ENCODE data around the gene H2AZ2.
"Not testable (repeated sequence)": the region's sequence is repeated elsewhere in the genome, so short reads cannot be mapped to it uniquely, and the experiment has no call there.

H2AZ2 gene

DNA sequence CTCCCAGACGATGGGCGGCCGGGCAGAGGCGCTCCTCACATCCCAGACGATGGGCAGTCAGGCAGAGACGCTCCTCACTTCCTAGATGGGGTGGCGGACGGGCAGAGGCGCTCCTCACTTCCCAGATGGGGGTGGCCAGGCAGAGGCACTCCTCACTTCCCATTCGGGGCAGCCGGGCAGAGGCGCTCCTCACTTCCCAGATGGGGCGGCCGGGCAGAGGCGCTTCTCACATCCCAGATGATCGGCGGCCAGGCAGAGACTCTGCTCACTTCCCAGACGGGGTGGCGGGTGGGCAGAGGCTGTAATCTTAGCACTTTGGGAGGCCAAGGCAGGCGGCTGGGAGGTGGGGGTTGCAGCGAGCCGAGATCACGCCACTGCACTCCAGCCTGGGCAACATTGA lies 24.0 kb upstream of the H2AZ2 start:
- not testable (repeated sequence) for DNase-seq (ENCODE audit: low read depth in 4 of 4, low spot score in 1 of 4)

DNA sequence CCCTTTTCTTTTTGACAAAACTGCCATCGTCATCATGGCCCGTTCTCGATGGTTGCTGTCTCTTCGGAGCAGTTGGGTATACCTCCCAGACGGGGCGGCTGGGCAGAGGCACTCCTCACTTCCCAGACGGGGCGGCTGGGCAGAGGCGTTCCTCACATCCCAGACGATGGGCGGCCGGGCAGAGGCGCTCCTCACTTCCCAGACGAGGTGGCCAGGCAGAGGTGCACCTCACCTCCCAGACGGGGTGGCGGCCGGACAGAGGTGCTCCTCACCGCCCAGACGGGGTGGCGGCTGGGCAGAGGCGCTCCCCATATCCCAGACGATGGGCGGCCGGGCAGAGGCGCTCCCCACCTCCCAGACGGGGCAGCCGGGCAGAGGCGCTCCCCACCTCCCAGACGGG lies 22.9 kb upstream of the H2AZ2 start:
- not testable (repeated sequence) for DNase-seq (ENCODE audit: low read depth in 4 of 4, low spot score in 1 of 4)

DNA sequence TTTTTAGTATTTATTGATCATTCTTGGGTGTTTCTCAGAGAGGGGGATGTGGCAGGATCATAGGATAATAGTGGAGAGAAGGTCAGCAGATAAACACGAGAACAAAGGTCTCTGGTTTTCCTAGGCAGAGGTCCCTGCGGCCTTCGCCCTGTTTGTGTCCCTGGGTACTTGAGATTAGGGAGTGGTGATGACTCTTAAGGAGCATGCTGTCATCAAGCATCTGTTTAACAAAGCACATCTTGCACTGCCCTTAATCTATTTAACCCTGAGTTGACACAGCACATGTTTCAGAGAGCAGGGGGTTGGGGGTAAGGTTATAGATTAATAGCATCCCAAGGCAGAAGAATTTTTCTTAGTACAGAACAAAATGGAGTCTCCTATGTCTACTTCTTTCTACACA lies 22.4 kb upstream of the H2AZ2 start:
- DNase-seq (ENCODE audit: low read depth in 4 of 4, low spot score in 1 of 4): not testable (repeated sequence)

DNA sequence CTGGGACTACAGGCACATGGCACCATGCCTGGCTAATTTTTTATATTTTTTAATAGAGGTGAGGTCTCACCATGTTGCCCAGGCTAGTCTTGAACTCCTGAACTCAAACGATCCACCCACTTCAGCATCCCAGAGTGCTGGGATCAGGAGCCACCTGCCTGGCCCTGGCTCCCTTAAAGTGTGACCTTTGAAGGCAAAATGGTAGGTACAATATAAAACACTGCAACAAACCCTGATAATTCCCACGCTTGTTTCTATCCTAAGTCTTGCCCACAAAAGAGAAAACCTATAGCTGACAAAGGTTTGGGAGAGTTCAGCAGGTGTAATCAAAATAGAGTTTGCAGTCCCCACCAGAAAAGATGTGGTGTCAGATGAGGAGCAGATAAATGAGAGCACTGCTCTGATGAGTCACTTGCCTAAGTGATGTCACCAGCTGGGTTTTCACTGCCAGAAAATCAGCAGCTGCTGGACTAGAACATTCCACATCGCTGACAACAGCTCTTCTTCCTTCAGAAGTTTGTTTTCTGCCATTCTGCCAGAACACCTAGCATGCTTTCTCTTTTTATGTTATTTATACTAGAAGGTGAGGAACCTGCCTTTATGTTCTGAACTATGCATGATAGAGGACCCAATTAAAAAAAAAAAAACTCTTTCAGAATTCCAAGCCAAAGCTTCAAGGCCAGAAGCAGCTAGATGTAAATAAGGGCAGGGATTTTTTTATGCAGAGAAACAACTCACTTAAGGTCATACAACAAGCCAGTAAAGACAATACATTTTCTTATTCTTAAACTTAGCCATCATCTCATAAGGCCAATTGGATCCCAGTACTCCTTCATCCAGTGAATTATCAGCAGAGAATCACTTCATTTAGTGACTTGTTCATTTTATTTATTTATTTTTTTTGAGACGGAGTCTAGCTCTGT lies 19.4 kb upstream of the H2AZ2 start:
- DNase-seq (ENCODE audit: low read depth in 4 of 4, low spot score in 1 of 4): no peak

DNA sequence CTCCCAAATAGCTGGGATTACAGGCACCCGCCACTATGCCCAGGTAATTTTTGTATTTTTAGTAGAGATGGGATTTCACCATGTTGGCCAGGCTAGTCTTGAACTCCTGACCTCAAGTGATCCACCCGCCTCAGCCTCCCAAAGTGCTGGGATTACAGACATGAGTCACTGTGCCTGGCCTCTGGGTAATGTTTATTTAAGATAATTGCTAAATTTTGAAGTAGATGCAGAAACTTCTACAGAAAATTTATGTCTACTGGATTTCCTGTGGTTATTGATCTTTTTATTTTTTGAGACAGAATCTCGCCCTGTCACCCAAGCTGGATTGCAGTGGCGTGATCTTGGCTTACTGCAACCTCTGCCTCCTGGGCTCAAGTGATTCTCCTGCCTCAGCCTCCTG lies 14.1 kb upstream of the H2AZ2 start:
- not testable (repeated sequence) for DNase-seq (ENCODE audit: low read depth in 4 of 4, low spot score in 1 of 4)

DNA sequence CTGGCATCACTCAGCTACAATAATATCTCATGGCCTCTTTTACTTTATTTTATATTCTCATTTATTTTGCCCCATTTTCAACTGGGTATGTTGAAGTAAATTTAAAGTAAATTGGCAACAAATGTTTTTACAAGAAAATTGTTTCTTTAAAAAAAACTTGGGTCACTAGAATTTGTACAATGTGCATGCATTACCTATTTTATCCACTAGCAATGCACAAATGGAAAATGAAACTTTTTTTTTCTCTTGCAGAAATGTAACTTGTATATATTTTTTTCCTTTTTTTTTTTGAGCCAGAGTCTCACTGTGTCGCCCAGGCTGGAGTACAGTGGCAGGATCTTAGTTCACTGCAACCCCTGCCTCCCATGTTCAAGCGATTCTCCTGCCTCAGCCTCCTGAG lies 10.3 kb upstream of the H2AZ2 start:
- DNase-seq (ENCODE audit: low read depth in 4 of 4, low spot score in 1 of 4): no peak

DNA sequence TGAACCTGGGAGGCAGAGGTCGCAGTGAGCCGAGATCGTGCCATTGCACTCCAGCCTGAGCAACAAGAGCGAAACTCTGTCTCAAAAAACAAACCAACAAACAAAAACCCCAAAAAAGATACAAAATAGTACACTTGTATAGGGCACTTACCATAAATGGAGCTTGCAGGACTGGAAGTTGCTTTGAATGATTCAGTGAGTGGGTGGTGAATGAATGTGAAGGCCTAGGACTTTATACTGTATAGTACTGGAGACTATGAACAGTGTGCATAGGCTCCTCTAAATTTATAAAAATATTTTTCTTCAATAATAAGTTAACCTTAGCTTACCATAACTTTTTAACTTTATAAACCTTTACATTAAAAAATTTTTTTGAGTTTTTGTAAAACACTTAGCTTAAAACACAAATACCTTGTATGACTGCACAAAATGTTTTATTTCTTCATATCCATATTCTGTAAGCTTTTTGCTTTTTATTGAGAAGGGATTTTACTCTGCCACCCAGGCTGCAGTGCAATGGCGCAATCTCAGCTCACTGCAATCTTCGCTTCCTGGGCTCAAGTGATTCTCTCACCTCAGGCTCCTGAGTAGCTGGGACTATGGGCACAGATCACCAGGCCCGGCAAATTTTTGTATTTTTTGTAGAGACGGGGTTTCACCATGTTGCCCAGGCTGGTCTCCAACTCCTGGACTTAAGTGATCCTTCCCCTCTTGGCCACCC lies 6.9 kb upstream of the H2AZ2 start:
- no peak for DNase-seq (ENCODE audit: low read depth in 4 of 4, low spot score in 1 of 4)

DNA sequence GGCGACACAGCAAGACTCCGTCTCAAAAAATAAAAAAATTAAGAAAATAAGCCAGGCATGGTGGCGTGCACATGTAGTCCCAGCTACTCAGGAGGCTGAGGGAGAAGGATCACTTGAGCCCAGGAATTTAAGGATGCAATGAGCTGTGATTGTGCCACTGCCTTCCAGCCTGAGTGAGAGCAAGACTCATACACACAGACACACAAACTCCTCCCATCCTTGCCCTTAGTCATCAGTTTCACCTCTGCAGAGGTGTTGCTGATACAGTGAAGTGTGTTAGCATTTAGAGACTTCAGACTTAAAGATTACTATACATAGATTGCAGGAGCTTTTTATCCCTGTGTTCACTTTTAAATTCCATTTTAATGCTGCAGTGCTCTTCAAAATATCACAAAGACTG lies 5.5 kb upstream of the H2AZ2 start:
- peak in 1 of 4 experiments; percentile 33 for DNase-seq (ENCODE audit: low read depth in 4 of 4, low spot score in 1 of 4)

DNA sequence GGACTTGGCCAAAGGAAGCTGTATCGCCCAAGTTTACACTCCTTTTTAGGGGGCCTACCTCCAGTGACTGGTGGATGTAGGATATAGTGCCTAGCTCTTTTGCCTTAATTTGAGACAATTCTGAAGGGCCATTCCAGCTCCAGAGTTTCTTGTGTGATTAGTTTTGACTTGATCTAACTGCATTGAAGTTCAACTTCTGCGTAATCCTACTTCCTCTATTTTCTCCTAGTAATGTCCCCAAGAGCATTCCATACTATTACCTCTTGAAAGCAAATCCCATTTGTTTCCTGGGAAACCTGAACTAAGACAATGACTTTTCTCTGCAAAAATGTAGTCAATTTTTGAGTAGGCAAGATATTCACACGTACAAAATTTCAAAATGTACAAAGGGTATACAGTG lies 4.7 kb upstream of the H2AZ2 start:
- DNase-seq (ENCODE audit: low read depth in 4 of 4, low spot score in 1 of 4): no peak

DNA sequence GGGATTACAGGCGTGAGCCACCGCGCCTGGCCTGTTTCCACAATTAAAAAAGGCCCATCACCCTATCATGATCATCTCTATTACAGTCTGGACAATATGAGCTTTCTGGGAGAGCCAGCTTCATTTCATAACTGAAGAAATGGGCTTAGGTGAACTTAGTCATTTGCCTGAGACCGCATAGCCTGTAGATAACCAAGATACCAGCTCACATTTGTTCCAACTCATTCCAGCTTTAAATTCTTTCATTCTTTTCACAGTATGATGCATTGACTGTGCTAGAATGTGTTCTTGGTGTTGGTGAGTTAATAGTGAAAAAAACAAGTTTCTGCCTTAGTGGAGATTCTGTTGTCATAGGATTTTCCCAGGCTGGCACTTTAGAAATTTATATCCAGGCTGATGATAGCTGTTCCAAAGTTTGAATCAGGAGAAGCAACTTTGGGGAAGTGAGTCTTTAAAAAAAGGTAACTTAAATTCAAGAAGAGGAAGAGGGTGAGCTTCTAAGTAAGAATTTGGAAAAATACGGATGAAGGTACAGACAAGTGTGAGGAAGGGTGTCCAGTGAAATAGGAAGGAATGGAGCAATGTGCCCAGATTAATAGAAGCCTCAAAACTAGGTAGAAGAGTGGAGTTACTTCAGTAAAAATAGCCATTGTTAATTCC lies 2.1 kb upstream of the H2AZ2 start:
- no peak for DNase-seq (ENCODE audit: low read depth in 4 of 4, low spot score in 1 of 4)

DNA sequence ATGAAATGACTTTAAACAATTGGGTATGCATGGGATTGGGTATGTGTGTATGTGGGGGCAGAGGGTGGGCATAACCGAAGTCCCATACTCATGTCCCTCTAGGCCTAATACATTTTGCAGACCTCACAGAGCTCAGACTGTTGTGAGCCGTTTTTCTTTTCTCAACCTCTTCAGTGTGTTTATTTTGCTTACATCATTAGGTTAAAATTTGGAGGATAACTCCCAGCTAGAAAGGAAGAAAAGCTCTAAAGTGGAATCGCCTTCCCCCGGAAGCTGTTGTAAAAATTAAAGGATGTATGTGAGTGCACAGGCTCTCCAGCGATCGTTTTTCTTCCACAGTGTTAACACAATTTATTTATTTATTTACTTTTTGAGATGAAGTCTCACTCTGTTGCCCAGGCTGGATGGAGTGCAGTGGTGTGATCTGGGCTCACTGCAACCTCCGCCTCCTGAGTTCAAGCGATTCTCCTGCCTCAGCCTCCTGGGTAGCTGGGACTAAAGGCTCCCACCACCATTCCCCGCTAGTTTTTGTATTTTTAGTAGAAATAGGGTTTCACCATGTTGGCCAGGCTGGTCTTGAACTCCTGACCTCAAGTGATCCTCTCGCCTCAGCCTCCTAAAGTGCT lies 1.5 kb upstream of the H2AZ2 start:
- no peak for DNase-seq (ENCODE audit: low read depth in 4 of 4, low spot score in 1 of 4)

DNA sequence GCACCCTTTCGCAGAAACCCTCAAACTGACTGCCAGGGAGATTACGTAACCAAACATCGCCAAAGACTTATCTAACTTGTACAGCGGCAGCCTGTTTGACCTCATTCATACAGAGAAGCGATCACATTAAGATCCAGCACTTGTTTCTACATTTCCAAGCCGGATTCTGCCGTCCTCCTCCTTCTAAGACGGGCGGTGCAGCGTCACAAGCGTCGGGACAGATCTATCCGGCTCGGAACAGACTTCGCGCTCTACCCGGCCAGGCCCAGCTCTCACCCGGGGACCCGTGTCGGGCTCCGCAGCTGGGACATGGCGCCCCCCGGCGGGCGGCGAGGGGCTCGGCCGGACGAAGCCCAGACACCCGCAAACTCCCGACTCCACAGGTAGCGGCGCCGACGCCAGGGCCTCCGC lies 373 bp downstream of the H2AZ2 start:
- DNase-seq (ENCODE audit: low read depth in 4 of 4, low spot score in 1 of 4): peak; percentile 61 to 76 (median 70)

DNA sequence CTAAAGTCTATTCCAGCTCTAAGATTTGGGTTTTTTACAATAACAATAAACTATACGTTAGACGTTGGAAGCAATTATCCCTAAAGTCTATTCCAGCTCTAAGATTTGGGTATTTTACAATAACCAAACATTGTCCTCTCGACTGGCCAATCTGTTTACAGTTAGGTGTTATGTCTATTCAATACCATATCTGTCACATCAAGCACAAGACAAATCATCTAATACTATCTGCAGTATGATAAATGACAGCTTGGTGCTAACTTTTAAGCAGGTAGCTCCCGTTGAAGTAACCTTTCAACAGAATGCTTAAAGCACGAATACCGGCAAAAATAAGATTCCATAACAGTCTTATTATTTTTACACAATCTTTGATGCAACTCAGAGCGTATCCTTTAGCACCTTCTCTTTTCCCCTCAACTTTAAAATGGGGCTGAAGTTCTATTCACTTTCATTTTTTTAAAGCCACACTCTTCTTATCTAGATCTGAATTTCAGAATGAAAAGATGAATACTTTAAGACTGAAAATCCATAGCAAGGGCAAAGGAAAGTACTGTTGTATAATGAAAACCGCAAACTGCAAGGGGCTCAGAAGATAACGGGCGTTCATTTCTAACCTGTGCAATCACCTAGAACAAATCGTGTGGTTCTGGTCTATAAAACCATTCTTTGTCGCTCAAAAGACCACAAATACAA lies 925 bp downstream of the H2AZ2 start:
- DNase-seq (ENCODE audit: low read depth in 4 of 4, low spot score in 1 of 4): no peak

DNA sequence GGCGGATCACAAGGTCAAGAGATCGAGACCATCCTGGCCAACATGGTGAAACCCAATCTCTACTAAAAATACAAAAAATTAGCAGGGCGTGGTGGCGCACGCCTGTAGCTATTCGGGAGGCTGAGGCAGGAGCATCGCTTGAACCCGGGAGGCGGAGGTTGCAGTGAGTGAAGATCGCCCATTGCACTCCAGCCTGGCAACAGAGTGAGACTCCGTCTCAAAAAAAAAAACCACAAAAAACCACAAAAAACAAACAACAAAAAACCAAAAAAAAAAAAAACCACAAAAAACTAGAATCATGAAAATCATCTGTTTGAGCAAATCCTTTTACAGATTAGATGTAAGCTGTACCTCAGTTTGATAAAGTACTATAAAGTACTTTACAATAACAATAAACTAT lies 1.5 kb downstream of the H2AZ2 start:
- not testable (repeated sequence) for DNase-seq (ENCODE audit: low read depth in 4 of 4, low spot score in 1 of 4)

DNA sequence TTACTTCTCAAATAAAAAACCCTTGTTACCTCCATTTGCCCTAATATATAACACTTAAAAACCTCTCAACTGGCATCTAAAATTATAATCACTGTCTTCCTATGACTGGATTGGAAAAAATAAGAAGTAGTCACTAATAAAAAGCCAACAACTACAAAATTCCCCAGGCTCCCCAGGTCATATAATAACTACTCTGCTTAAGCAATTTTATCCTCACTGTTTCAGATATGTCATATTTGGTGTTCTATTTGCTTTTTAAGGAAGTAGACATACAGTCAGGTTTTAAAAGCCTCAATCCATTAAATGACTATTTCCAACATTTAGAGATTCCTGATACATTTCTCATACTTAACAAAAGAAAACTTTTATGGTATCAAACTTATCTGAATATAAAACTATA lies 2.4 kb downstream of the H2AZ2 start:
- DNase-seq (ENCODE audit: low read depth in 4 of 4, low spot score in 1 of 4): no peak

DNA sequence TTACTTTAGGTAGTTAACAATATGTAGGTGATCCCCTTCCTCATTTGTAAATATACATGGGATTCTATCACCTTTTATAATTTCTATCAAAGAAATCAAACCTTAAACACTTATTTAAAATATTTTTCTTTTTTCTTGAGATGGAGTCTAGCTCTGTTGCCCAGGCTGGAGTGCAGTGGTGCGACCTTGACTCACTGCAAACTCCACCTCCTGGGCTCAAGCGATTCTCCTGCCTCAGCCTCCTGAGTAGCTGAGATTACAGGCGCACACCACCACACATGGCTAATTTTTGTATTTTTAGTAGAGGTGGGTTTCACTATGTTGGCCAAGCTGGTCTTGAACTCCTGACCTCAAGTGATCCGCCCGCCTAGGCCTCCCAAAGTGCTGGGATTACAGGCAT lies 4.4 kb downstream of the H2AZ2 start:
- DNase-seq (ENCODE audit: low read depth in 4 of 4, low spot score in 1 of 4): not testable (repeated sequence)

DNA sequence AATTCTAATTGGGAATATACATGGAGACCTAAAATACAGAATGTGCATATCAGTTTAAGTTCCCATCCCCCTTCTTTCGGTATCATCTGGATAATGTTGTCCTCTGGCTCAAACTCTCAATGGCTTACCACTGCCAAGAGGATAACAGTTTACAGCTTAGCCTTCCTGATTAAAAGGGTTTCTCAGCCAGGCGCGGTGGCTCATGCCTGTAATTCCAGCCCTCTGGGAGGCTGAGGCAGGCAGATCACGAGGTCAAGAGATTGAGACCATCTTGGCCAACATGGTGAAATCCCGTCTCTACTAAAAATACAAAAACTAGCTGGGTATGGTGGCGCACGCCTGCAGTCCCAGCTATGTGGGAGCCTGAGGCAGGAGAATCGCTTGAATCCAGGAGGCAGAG lies 5.2 kb downstream of the H2AZ2 start:
- DNase-seq (ENCODE audit: low read depth in 4 of 4, low spot score in 1 of 4): not testable (repeated sequence)

DNA sequence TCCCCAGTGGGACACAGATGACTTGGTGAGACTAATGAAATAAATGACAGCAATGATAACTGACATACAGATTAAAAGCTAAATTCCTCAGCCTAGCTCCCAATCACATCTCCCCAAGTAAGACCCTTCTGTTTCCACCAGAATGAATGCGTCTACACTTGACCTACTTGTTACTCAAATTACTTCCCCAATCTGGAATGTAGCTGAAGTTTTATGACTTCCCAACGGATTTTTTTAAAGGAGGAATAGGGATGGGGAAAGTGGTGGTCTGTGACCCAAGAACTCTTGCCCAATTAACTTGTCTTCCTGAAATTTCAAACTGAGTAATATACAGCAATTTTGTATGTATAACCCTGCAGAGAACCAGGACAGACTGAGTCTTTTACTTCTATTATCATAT lies 9.1 kb downstream of the H2AZ2 start:
- no peak for DNase-seq (ENCODE audit: low read depth in 4 of 4, low spot score in 1 of 4)

DNA sequence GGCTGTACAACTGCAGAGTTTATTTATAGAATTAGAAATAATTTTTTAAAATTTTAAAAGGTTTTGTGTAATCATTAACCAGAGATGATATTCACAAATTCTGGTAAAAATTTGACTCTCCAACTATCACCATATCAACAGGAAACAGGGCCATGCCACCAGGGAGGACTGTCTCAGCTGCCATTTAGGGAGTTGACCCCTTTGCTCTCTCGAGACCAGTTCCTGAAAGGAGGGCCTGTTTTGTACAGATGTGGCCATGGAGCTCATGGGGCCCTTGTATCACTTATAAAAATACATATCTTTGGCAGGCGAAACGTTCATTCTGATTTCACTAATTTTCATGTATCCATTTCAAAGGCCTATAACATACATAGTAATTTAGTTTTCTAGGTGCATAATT lies 20.3 kb downstream of the H2AZ2 start:
- no peak for DNase-seq (ENCODE audit: low read depth in 4 of 4, low spot score in 1 of 4)

DNA sequence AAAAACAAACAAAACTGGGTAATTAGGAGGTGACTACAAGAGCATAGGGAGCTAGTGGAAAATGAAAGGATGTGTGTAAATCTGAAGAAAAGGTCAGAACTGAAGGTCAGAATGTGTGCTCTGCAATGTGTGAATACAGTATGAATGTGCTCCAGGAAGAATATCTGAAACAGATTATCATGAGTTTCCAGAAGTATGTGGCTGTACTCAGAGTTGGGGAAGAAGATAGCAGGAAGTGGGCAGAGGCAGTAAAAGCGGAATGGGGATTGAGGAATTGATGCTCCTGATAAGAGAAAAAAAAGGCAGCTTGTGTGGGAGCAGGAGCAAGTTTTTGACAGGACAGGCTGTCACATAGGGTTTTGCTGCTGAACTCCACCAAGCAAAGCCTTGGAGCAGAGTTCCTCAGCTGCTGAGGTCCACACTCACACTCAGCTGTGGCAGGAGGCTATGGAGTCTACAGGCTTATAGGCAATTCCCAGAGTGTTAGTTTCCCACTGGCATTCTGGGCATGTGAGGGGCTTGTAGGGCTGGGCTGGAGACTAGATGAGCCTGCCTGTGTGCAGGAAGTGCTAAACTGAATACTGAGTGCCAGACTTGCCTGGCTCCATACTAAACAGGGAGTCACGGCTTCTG lies 22.9 kb downstream of the H2AZ2 start:
- no peak for DNase-seq (ENCODE audit: low read depth in 4 of 4, low spot score in 1 of 4)

Data from stimulated activated CD4-positive, alpha-beta T cell treated with anti-CD3 and anti-CD28 coated beads, Interleukin-1b, Interleukin-23, amount 100 ng/mL, for 24 hours (primary cell).